Hepatocyte (in vitro differentiated cells): Measurements from ENCODE around the gene TAS2R50.
"Not testable (repeated sequence)": the region's sequence is repeated elsewhere in the genome, so short reads cannot be mapped to it uniquely, and the experiment has no call there.

Experiments
- EZH2 ChIP-seq: fragments of 200-600 bp; sonication (generic); IDR thresholded peaks from 2 replicates; pipeline ENCODE4 v1.6.1; 2016; ENCODE audit warnings: antibody characterized with exemption, mild to moderate bottlenecking, borderline replicate concordance
- EZH2phosphoT487 ChIP-seq: fragments of 200-600 bp; sonication (generic); IDR thresholded peaks from one replicate; pipeline ENCODE4 v1.6.1; 2018; ENCODE audit warnings: antibody characterized with exemption, mild to moderate bottlenecking, low read depth, moderate library complexity; ENCODE audit not compliant: unreplicated experiment, severe bottlenecking
- TF ChIP-seq, protein P1 (sequence below): fragments of 200-600 bp; sonication (generic); IDR thresholded peaks from 2 replicates; pipeline ENCODE4 v1.5.1; 2016; ENCODE audit warnings: antibody characterized with exemption, mild to moderate bottlenecking; ENCODE audit not compliant: poor library complexity

DNA sequence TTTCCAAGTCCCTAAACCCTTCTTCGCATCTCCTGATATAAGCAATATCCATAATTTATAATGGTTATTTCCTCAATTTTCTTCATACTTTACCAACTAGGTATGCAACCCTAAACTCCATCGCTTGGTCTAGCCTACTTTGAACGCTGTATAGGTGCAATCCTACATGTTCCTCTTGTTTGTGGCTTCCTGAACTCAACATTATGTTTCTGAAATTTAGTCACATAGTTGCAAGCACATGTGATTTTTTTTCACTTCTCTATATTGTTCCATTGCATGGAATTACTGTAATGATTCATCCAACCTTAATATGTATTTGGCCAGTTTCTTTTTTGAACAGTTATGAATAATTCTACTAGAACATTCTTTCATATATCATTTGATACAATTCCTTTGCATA, 47.2 kb upstream of the TAS2R50 start:
- TF ChIP-seq, protein P1, sequence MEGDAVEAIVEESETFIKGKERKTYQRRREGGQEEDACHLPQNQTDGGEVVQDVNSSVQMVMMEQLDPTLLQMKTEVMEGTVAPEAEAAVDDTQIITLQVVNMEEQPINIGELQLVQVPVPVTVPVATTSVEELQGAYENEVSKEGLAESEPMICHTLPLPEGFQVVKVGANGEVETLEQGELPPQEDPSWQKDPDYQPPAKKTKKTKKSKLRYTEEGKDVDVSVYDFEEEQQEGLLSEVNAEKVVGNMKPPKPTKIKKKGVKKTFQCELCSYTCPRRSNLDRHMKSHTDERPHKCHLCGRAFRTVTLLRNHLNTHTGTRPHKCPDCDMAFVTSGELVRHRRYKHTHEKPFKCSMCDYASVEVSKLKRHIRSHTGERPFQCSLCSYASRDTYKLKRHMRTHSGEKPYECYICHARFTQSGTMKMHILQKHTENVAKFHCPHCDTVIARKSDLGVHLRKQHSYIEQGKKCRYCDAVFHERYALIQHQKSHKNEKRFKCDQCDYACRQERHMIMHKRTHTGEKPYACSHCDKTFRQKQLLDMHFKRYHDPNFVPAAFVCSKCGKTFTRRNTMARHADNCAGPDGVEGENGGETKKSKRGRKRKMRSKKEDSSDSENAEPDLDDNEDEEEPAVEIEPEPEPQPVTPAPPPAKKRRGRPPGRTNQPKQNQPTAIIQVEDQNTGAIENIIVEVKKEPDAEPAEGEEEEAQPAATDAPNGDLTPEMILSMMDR: not testable (repeated sequence)
- TF ChIP-seq EZH2, EZH2phosphoT487: not testable (repeated sequence)
